MM.1S (cell line): ENCODE results near the gene SMG6.

ENCODE experiments used
- DNase-seq: peaks from one replicate; pipeline ENCODE4 v3.0.0-alpha.2; 2015
- H2AFZ ChIP-seq: fragments of 300-600 bp; sonication (generic); 2 replicates; pipeline ENCODE4 v1.6.0; 2016; ENCODE audit warnings: antibody characterized with exemption, low read length
- H3F3A ChIP-seq: fragments of 300-600 bp; sonication (generic); 2 replicates; pipeline ENCODE4 v1.6.1; 2016; ENCODE audit warnings: mild to moderate bottlenecking, antibody characterized with exemption, low read length, moderate library complexity, mixed read lengths; ENCODE audit not compliant: insufficient read depth
- H3K27ac ChIP-seq: fragments of 300-600 bp; sonication (generic); 2 replicates; pipeline ENCODE4 v1.5.1; 2016; ENCODE audit warnings: mild to moderate bottlenecking, low read length
- H3K27me3 ChIP-seq: fragments of 300-600 bp; sonication (generic); replicated peaks from 2 replicates; pipeline ENCODE4 v1.6.0; 2016; ENCODE audit warnings: low read length; ENCODE audit not compliant: insufficient read depth
- H3K36me3 ChIP-seq: fragments of 300-600 bp; sonication (generic); replicated peaks from 2 replicates; pipeline ENCODE4 v1.6.1; 2016; ENCODE audit warnings: mild to moderate bottlenecking, low read length, mixed read lengths; ENCODE audit not compliant: insufficient read depth
- H3K4me1 ChIP-seq: fragments of 300-600 bp; sonication (generic); 2 replicates; pipeline ENCODE4 v1.6.1; 2016; ENCODE audit warnings: low read length, mixed read lengths
- H3K4me2 ChIP-seq: fragments of 300-600 bp; sonication (generic); 2 replicates; pipeline ENCODE4 v1.6.0; 2016; ENCODE audit warnings: low read depth, low read length
- H3K4me3 ChIP-seq: fragments of 300-600 bp; sonication (generic); 2 replicates; pipeline ENCODE4 v1.5.1; 2016; ENCODE audit warnings: low read length, mixed read lengths
- H3K79me2 ChIP-seq: fragments of 300-600 bp; sonication (generic); 2 replicates; pipeline ENCODE4 v1.6.1; 2016; ENCODE audit warnings: mixed run types, low read length, mixed read lengths
- H3K9ac ChIP-seq: fragments of 300-600 bp; sonication (generic); 2 replicates; pipeline ENCODE4 v1.6.1; 2016; ENCODE audit warnings: low read length, mixed read lengths
- H3K9me2 ChIP-seq: fragments of 300-600 bp; sonication (generic); replicated peaks from 2 replicates; pipeline ENCODE4 v1.6.1; 2016; ENCODE audit warnings: mild to moderate bottlenecking, low read length, mixed read lengths; ENCODE audit not compliant: insufficient read depth
- H3K9me3 ChIP-seq: fragments of 300-600 bp; sonication (generic); replicated peaks from 2 replicates; pipeline ENCODE4 v1.6.1; 2016; ENCODE audit warnings: mild to moderate bottlenecking, low read length, mixed read lengths; ENCODE audit not compliant: insufficient read depth
- H4K20me1 ChIP-seq: fragments of 300-600 bp; sonication (generic); 2 replicates; pipeline ENCODE4 v1.6.1; 2016; ENCODE audit warnings: mild to moderate bottlenecking, low read length, moderate library complexity, mixed read lengths; ENCODE audit not compliant: insufficient read depth
- CTCF ChIP-seq: fragments of 300-600 bp; sonication (generic); IDR thresholded peaks from 2 replicates; pipeline ENCODE4 v1.5.1; 2016; ENCODE audit warnings: antibody characterized with exemption, low read length, mixed read lengths
- EZH2 ChIP-seq: fragments of 300-600 bp; sonication (generic); optimal IDR thresholded peaks from 2 replicates; pipeline ENCODE3; 2017; ENCODE audit warnings: low read depth, mild to moderate bottlenecking, antibody characterized with exemption, low read length, mixed read lengths
- EZH2phosphoT487 ChIP-seq: fragments of 300-600 bp; sonication (generic); IDR thresholded peaks from 2 replicates; pipeline ENCODE4 v1.6.1; 2018; ENCODE audit warnings: antibody characterized with exemption, low read length

The SMG6 gene

DNA sequence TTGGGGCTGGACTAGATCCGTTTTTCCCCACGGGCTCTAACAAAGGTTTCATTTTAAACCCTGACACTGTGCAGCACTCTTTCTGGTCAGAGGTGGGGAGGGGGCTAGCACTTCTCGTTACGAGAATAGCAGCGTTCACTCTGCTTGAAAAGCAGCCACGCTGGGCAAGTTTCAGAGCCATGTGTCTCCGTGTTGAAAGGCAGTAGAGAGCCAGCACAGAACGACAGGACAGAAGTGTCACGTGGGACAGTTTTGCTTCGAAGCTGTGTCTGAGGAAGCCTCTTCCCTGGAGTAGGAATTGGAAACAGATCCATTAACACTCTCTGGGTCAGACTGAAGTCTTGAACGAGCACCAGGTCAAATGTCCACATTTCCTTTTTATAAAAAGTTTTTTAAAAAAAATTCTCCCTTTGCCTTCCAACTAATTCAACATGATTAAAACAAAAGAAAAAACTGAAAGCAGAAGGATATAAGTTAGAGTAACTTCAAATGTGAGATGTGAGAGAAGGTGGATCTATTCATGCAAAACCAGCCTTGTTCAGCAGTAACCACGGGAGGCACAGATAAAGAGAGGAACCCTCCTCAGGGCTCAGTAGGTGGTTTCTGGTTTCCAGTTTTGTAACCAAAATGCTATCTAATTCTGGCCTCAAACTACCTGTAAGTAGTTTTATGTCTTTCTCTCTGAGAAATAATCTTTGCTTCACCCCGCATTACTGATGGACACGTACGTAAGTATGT lies 65.0 kb downstream of the SMG6 start:
- Histone ChIP-seq H3K79me2 (peaks cover 23% of the 10 kb centered on the region), H3K36me3 (no peaks in the 10 kb centered on the region), H3K4me2 (peak overlapping the region; percentile 78), H3K9ac (peak overlapping the region; percentile 57), H3K27ac (peak overlapping the region; percentile 89), H4K20me1 (no peaks in the 10 kb centered on the region), H3K4me3 (peak overlapping the region; percentile 47), H3K4me1 (peaks cover 35% of the 10 kb centered on the region), H3K9me2 (no peaks in the 10 kb centered on the region), H3F3A (peaks cover 36% of the 10 kb centered on the region), H3K9me3 (no peaks in the 10 kb centered on the region), H2AFZ (peak overlapping the region; percentile 32; the same call in 1 of the 2 replicates), H3K27me3 (no peaks in the 10 kb centered on the region)
- TF ChIP-seq EZH2phosphoT487, result no peak
- no peak for TF ChIP-seq EZH2
- TF ChIP-seq CTCF, result no peak
- peak; percentile 68 for DNase-seq

GRCh38 chr17:2237950-2238349 lies 65.6 kb downstream of the SMG6 start:
- Histone ChIP-seq H3K9ac (peak overlapping the region; percentile 57), H4K20me1 (no peaks in the 10 kb centered on the region), H3K27me3 (no peaks in the 10 kb centered on the region), H3K27ac (peak overlapping the region; percentile 89), H3F3A (peaks cover 36% of the 10 kb centered on the region), H3K36me3 (no peaks in the 10 kb centered on the region), H3K9me2 (no peaks in the 10 kb centered on the region), H3K4me3 (peak overlapping the region; percentile 47; the same call in 1 of the 2 replicates), H3K79me2 (peaks cover 22% of the 10 kb centered on the region), H2AFZ (no peak overlapping the region; the same call in 1 of the 2 replicates), H3K4me2 (peak overlapping the region; percentile 78), H3K4me1 (peaks cover 35% of the 10 kb centered on the region), H3K9me3 (no peaks in the 10 kb centered on the region)
- TF ChIP-seq EZH2phosphoT487, result no peak
- no peak for TF ChIP-seq EZH2
- no peak for TF ChIP-seq CTCF
- no peak for DNase-seq

DNA sequence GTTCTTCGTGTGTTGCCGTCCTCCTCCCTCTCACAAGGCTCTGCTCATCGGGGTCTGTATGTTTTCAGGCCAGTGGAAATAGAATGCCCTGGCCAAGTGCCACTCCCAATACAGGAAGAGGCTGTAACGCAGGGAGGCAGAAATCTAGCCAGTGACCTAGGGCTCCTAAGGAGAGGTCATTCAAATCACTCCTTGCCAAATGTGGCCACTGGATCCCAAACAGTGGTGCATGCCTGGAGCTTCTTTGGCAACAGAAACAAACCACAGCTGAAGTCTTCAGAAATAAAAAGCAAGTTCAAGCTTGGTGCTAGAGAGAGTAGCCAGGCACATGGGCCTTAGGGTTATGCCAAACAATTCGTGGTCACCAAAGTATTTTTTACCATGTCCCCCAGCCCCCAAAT lies 66.1 kb downstream of the SMG6 start:
- H3K27ac ChIP-seq, result peak overlapping the region; percentile 89; the same call in 1 of the 2 replicates
- H3K9me2 ChIP-seq, result no peaks in the 10 kb centered on the region
- DNase-seq, result no peak
- H3K27me3 ChIP-seq, result no peaks in the 10 kb centered on the region
- no peaks in the 10 kb centered on the region for H3K9me3 ChIP-seq
- no peaks in the 10 kb centered on the region for H4K20me1 ChIP-seq
- peaks cover 35% of the 10 kb centered on the region for H3K4me1 ChIP-seq
- no peak overlapping the region for H2AFZ ChIP-seq
- TF ChIP-seq EZH2phosphoT487 (no peak), CTCF (no peak), EZH2 (no peak)
- peak overlapping the region; percentile 57; the same call in 1 of the 2 replicates for H3K9ac ChIP-seq
- peak overlapping the region; percentile 78 for H3K4me2 ChIP-seq
- no peak overlapping the region for H3K4me3 ChIP-seq
- H3K36me3 ChIP-seq, result no peaks in the 10 kb centered on the region
- H3K79me2 ChIP-seq, result peaks cover 22% of the 10 kb centered on the region
- peaks cover 36% of the 10 kb centered on the region for H3F3A ChIP-seq
